A204.1 (cell line): ENCODE measurements around the gene IL4I1.

ENCODE experiments used
- FAIRE-seq: peaks from 2 replicates; lab custom pipeline; 2012; peaks lifted over from hg19 to GRCh38; lab: Jason Lieb, UNC

The IL4I1 gene

GRCh38 chr19:49850221-49850486, 46.5 kb downstream of the IL4I1 start:
- FAIRE-seq: no peak

- no peak for FAIRE-seq
Measured at GRCh38 chr19:49849433-49850220, 47.1 kb downstream of the IL4I1 start.

- no peak for FAIRE-seq
Measured at GRCh38 chr19:49848938-49849337, 47.7 kb downstream of the IL4I1 start.

GRCh38 chr19:49847731-49848696, 48.7 kb downstream of the IL4I1 start:
- FAIRE-seq: no peak

GRCh38 chr19:49846408-49846807, 50.3 kb downstream of the IL4I1 start:
- no peak for FAIRE-seq

- no peak for FAIRE-seq
Measured at GRCh38 chr19:49845414-49845813, 51.3 kb downstream of the IL4I1 start.

GRCh38 chr19:49844138-49845095, 52.3 kb downstream of the IL4I1 start:
- FAIRE-seq: no peak

- no peak for FAIRE-seq
Measured at GRCh38 chr19:49843265-49843664, 53.4 kb downstream of the IL4I1 start.

GRCh38 chr19:49840736-49841249, 55.9 kb downstream of the IL4I1 start:
- no peak for FAIRE-seq

GRCh38 chr19:49840321-49840720, 56.4 kb downstream of the IL4I1 start:
- no peak for FAIRE-seq

- no peak for FAIRE-seq
Measured at GRCh38 chr19:49839713-49840112, 57.0 kb downstream of the IL4I1 start.
